MM.1S (cell line): ENCODE data around the gene GPR158.
"Not testable (repeated sequence)": the region's sequence is repeated elsewhere in the genome, so short reads cannot be mapped to it uniquely, and the experiment has no call there.

Source experiments
- CTCF ChIP-seq: fragments of 300-600 bp; sonication (generic); IDR thresholded peaks from 2 replicates; pipeline ENCODE4 v1.5.1; 2016; ENCODE audit warnings: antibody characterized with exemption, low read length, mixed read lengths
- EZH2 ChIP-seq: fragments of 300-600 bp; sonication (generic); optimal IDR thresholded peaks from 2 replicates; pipeline ENCODE3; 2017; ENCODE audit warnings: low read depth, mild to moderate bottlenecking, antibody characterized with exemption, low read length, mixed read lengths

GRCh38 chr10:25329587-25329986 is 154.8 kb downstream of the GPR158 start:
- not testable (repeated sequence) for TF ChIP-seq CTCF, EZH2
